Bone marrow (tissue), 2 donors: ENCODE data around the gene STXBP6.

ENCODE experiments used
- DNase-seq, 2 donors: peaks; one replicate each; lab custom pipeline; 2025; lab: John Stamatoyannopoulos, UW

STXBP6 gene

GRCh38 chr14:24887623-24888304 lies 162.2 kb downstream of the STXBP6 start:
- no peak for DNase-seq

- DNase-seq: no peak
Observed at GRCh38 chr14:24885410-24885913, 164.5 kb downstream of the STXBP6 start.

- DNase-seq: no peak
Observed at GRCh38 chr14:24883576-24883975, 166.4 kb downstream of the STXBP6 start.

GRCh38 chr14:24881116-24881893 lies 168.6 kb downstream of the STXBP6 start:
- DNase-seq: no peak

- no peak for DNase-seq
Observed at GRCh38 chr14:24880689-24881088, 169.3 kb downstream of the STXBP6 start.

GRCh38 chr14:24879661-24880386 lies 170.1 kb downstream of the STXBP6 start:
- no peak for DNase-seq

GRCh38 chr14:24876996-24877395 lies 173.0 kb downstream of the STXBP6 start:
- DNase-seq: no peak

GRCh38 chr14:24875991-24876878 lies 173.7 kb downstream of the STXBP6 start:
- DNase-seq: no peak

GRCh38 chr14:24875203-24875838 lies 174.6 kb downstream of the STXBP6 start:
- DNase-seq: no peak

GRCh38 chr14:24874514-24875202 lies 175.3 kb downstream of the STXBP6 start:
- no peak for DNase-seq

- no peak for DNase-seq
Observed at GRCh38 chr14:24873551-24873950, 176.4 kb downstream of the STXBP6 start.

GRCh38 chr14:24870949-24871701 lies 178.8 kb downstream of the STXBP6 start:
- no peak for DNase-seq

GRCh38 chr14:24868389-24868788 lies 181.6 kb downstream of the STXBP6 start:
- DNase-seq: no peak

- no peak for DNase-seq
Observed at GRCh38 chr14:24866067-24866639, 183.8 kb downstream of the STXBP6 start.

GRCh38 chr14:24863968-24864684 lies 185.8 kb downstream of the STXBP6 start:
- DNase-seq: no peak

GRCh38 chr14:24861083-24861630 lies 188.8 kb downstream of the STXBP6 start:
- DNase-seq: no peak

GRCh38 chr14:24859559-24859958 lies 190.4 kb downstream of the STXBP6 start:
- DNase-seq: no peak

- no peak for DNase-seq
Observed at GRCh38 chr14:24858684-24859083, 191.3 kb downstream of the STXBP6 start.
